Suprapubic skin (tissue), 4 donors: ENCODE results near the gene ARFGAP1. TPM values are rescaled to one million over a fixed set of nuclear protein-coding genes. Genes with fewer than 3 reads are reported as not detected.
A peak's percentile ranks its signal among the peaks of the same experiment; 100 is the strongest.

Experiments used
- DNase-seq, 2 donors: peaks; one replicate each; pipeline ENCODE4 v3.0.0-alpha.2; 2019; ENCODE audit warnings: low spot score in 2 of 2
- H3K27ac ChIP-seq: fragments of 200-600 bp; sonication (generic); one replicate; pipeline ENCODE4 v1.5.1; 2019
- H3K27me3 ChIP-seq: fragments of 200-600 bp; sonication (generic); one replicate; pipeline ENCODE4 v1.5.1; 2019
- H3K36me3 ChIP-seq: fragments of 200-600 bp; sonication (generic); one replicate; pipeline ENCODE4 v1.5.1; 2019
- H3K4me1 ChIP-seq: fragments of 200-600 bp; sonication (generic); one replicate; pipeline ENCODE4 v1.5.1; 2019
- H3K4me3 ChIP-seq: fragments of 200-600 bp; sonication (generic); one replicate; pipeline ENCODE4 v1.5.1; 2019; ENCODE audit warnings: mild to moderate bottlenecking
- H3K9me3 ChIP-seq: fragments of 200-600 bp; sonication (generic); one replicate; pipeline ENCODE4 v1.5.1; 2019
- CTCF ChIP-seq, 2 donors: fragments of 200-600 bp in 1 of 2; fragments of 450-650 bp in 1 of 2; sonication (generic) in 1 of 2; IDR thresholded peaks; one replicate each; pipeline ENCODE4 v1.5.1; 2016 to 2019; ENCODE audit warnings: antibody characterized with exemption in 2 of 2, mild to moderate bottlenecking in 1 of 2, moderate library complexity in 1 of 2
- EP300 ChIP-seq: sonication (generic); formaldehyde crosslinking; IDR thresholded peaks from one replicate; pipeline ENCODE4 v1.6.1; 2017; ENCODE audit warnings: antibody characterized with exemption
- POLR2A ChIP-seq, 2 donors: fragments of 450-650 bp; IDR thresholded peaks; one replicate each; pipeline ENCODE4 v1.6.1; 2017; ENCODE audit warnings: antibody characterized with exemption in 2 of 2, mild to moderate bottlenecking in 2 of 2, moderate library complexity in 2 of 2
- POLR2AphosphoS5 ChIP-seq, 3 donors: sonication (generic); formaldehyde crosslinking; IDR thresholded peaks; one replicate each; pipeline ENCODE4 v1.6.1; 2017; ENCODE audit warnings: antibody characterized with exemption in 3 of 3
- WGBS: methylation state at CpG from one replicate; pipeline ENCODE4 v1.1.5; 2018; 5-methylcytosine and 5-hydroxymethylcytosine counted together
- total RNA-seq, 4 donors: library from RNA; depleted of rRNA; stranded (reverse); fragments of >200 nt; gene quantifications; one replicate each; pipeline ENCODE4 v1.1.0, GENCODE V29; 2016

ARFGAP1 gene
- total RNA-seq, 4 donors from 2014 or later, result 38.6 to 84.9 (median 43.4) TPM

DNA sequence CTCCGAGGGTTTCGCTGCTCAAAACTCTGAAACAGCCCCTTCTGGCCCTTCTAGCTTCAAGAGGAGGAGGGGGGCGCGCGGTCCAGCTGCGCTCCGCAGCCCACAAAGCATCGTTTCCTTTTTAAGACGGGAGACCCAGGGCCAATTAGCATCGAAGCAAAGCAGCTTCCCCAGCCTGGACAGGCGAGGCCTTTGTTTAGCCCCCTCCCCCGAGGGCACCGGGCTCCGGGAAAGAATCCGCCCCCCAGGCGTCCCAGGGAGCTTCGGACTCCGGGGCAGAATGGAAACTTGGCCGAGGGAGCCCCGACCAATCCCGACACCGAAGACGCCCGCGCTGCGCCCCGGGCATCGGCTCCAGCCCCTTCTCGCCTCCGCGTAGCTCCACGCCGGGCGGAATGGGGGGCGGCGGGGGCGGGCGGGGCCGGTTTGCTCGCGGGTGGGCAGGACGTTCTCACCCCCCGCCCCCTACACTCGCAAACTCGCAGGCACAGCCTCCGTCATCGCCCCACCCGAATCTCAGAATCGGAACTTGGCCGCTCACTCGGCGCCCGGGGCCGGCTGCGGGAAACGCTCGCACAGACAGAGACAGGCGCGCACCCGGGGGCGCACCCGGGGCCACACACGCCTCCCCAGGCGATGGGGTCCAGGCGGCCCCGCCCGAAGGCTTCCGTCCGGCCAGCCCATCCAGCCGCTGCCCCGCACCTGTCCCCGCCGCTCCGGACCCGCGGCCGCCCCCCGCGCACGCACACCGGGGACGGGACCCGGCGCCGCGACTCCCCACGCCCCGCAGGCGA, 19.0 kb upstream of the ARFGAP1 start:
- Histone ChIP-seq H3K4me3 (peak overlapping the region; percentile 47), H3K27me3 (peaks cover 87% of the 10 kb centered on the region), H3K9me3 (no peaks in the 10 kb centered on the region), H3K4me1 (peaks cover 28% of the 10 kb centered on the region), H3K36me3 (no peaks in the 10 kb centered on the region), H3K27ac (no peak overlapping the region)
- DNase-seq, result no peak
- TF ChIP-seq CTCF (IDR thresholded peaks at IDR 0.05), result no peak
- TF ChIP-seq POLR2A (IDR thresholded peaks at IDR 0.05), result no peak
- no peak for TF ChIP-seq EP300
- TF ChIP-seq POLR2AphosphoS5 (IDR thresholded peaks at IDR 0.05), result no peak
- whole genome bisulfite sequencing, result 6% methylated on average over 8 of the region's 89 CpGs

DNA sequence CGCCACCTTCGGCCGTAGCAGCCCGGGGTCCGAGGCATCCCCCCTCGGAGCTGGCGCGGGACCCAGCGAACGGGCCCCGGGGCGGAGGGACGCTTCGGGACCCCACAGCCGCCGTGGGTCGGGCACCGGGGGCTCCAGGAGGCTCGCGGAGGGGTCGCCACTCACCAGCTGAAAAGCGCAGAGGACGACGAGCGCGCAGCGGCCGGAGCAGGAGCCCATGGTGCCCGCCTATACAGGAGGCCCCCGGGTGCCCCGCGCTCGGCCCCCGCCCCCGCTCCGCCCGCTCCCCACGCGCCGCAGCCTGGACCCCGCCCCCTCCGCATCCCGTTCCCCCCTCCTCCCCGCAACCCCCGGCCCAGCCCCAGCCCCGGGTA, 18.4 kb upstream of the ARFGAP1 start, which contains the start of gene NKAIN4:
Gene NKAIN4 (minus strand): TSS at position 232 of the 374 bp plus-strand sequence. CDS start 13 bp downstream, at position 219.
- no CpG with 5 or more reads among the region's 46 CpGs for WGBS
- TF ChIP-seq CTCF (IDR thresholded peaks at IDR 0.05) (no peak), POLR2A (IDR thresholded peaks at IDR 0.05) (no peak), POLR2AphosphoS5 (IDR thresholded peaks at IDR 0.05) (no peak), EP300 (no peak)
- H3K4me1 ChIP-seq, result peaks cover 28% of the 10 kb centered on the region
- H3K4me3 ChIP-seq, result peak within 1 kb of the TSS; percentile 47
- no peak within 1 kb of the TSS for H3K27ac ChIP-seq
- H3K27me3 ChIP-seq, result peaks cover 87% of the 10 kb centered on the region
- no peaks in the 10 kb centered on the region for H3K9me3 ChIP-seq
- H3K36me3 ChIP-seq, result no peaks in the 10 kb centered on the region
- DNase-seq, result no peak

- Histone ChIP-seq H3K36me3 (no peaks in the 10 kb centered on the region), H3K9me3 (no peaks in the 10 kb centered on the region), H3K4me1 (peaks cover 28% of the 10 kb centered on the region), H3K27me3 (peaks cover 87% of the 10 kb centered on the region), H3K4me3 (peak overlapping the region; percentile 47), H3K27ac (no peak overlapping the region)
- TF ChIP-seq POLR2AphosphoS5 (IDR thresholded peaks at IDR 0.05) (no peak), POLR2A (IDR thresholded peaks at IDR 0.05) (no peak), EP300 (no peak), CTCF (IDR thresholded peaks at IDR 0.05) (no peak)
- WGBS, result 39% methylated on average over 13 of the region's 56 CpGs
- no peak for DNase-seq
Measured at GRCh38 chr20:63254606-63255384, 17.8 kb upstream of the ARFGAP1 start.

GRCh38 chr20:63255931-63256704, 16.5 kb upstream of the ARFGAP1 start:
- WGBS, result 55% methylated on average over 13 of the region's 31 CpGs
- DNase-seq, result no peak
- TF ChIP-seq POLR2AphosphoS5 (IDR thresholded peaks at IDR 0.05) (no peak), POLR2A (IDR thresholded peaks at IDR 0.05) (no peak), CTCF (IDR thresholded peaks at IDR 0.05) (no peak), EP300 (no peak)
- H3K9me3 ChIP-seq, result no peaks in the 10 kb centered on the region
- no peak overlapping the region for H3K4me3 ChIP-seq
- no peaks in the 10 kb centered on the region for H3K36me3 ChIP-seq
- peaks cover 85% of the 10 kb centered on the region for H3K27me3 ChIP-seq
- H3K4me1 ChIP-seq, result peaks cover 28% of the 10 kb centered on the region
- no peak overlapping the region for H3K27ac ChIP-seq
